H1 (cell line): ENCODE results near the gene IPO13. TPM values are rescaled to one million over a fixed set of nuclear protein-coding genes. Genes with fewer than 3 reads are reported as not detected.

Source experiments
- CBX5 ChIP-seq: fragments of 300-800, 300-1000 bp; sonication (generic); IDR thresholded peaks from 2 replicates; pipeline ENCODE4 v1.7.1; 2016; ENCODE audit warnings: antibody characterized with exemption, low read length, low read depth
- CTBP2 ChIP-seq: IDR thresholded peaks from 2 replicates; pipeline ENCODE4 v1.7.0; 2011; ENCODE audit warnings: borderline replicate concordance, mild to moderate bottlenecking, moderate library complexity, mixed read lengths, low read length; ENCODE audit not compliant: insufficient read depth, insufficient read length
- HDAC6 ChIP-seq: IDR thresholded peaks from one replicate; pipeline ENCODE4 v1.7.1; 2012; ENCODE audit warnings: low read depth, mild to moderate bottlenecking, inconsistent platforms, low read length, moderate library complexity
- MAFK ChIP-seq: IDR thresholded peaks from 2 replicates; pipeline ENCODE4 v1.6.1; 2012; ENCODE audit warnings: low read depth, mild to moderate bottlenecking, improper control_type of control experiment, low read length
- RAD21 ChIP-seq, 2 experiments: IDR thresholded peaks in 1 of 2; conservative IDR thresholded peaks in 1 of 2; 2 replicates each; pipeline ENCODE4 v1.6.1; 2011; ENCODE audit warnings: low read depth in 2 of 2, low read length in 2 of 2, improper control_type of control experiment in 1 of 2, inconsistent platforms in 1 of 2, mild to moderate bottlenecking in 1 of 2, moderate library complexity in 1 of 2
- TAF7 ChIP-seq: optimal IDR thresholded peaks from 2 replicates; pipeline ENCODE3; 2011; ENCODE audit warnings: low read depth, mild to moderate bottlenecking, inconsistent platforms, low read length, moderate library complexity, borderline replicate concordance
- polyA plus RNA-seq, 7 experiments: library from polyadenylated mRNA; depleted of rRNA in 3 of 7; stranded (reverse) in 5 of 7; unstranded in 2 of 7; fragments of >200 nt in 5 of 7; fragments of 200-250 nt in 2 of 7; gene quantifications; 1 replicate in 5 of 7; 2 replicates in 1 of 7; 4 replicates in 1 of 7; pipeline versions ENCODE4 v1.2.1 to v1.2.3, GENCODE V29; 2011 to 2013; ENCODE audit warnings: missing spikeins in 2 of 7, mixed read lengths in 2 of 7
- total RNA-seq: library from RNA; stranded (reverse); fragmentation: NEBNext Ultra II Directional; extraction: Animal tissue kit (Norgen Biotek cat#: 25700); gene quantifications from 2 replicates; pipeline ENCODE4 v1.2.1, GENCODE V29; 2021
- TF ChIP-seq, protein P1 (sequence below): fragments of 300-600 bp; sonication (generic); IDR thresholded peaks from 2 replicates; pipeline ENCODE4 v1.7.1; 2012; ENCODE audit warnings: low read length, moderate library complexity, mild to moderate bottlenecking, inconsistent platforms; ENCODE audit not compliant: insufficient replicate concordance

Gene IPO13
- total and polyA plus RNA-seq, 2 of the 8 experiments (the other 6 are each of a cell fraction or from before 2014, with no cell fraction given), result 23.0 to 27.0 TPM

DNA sequence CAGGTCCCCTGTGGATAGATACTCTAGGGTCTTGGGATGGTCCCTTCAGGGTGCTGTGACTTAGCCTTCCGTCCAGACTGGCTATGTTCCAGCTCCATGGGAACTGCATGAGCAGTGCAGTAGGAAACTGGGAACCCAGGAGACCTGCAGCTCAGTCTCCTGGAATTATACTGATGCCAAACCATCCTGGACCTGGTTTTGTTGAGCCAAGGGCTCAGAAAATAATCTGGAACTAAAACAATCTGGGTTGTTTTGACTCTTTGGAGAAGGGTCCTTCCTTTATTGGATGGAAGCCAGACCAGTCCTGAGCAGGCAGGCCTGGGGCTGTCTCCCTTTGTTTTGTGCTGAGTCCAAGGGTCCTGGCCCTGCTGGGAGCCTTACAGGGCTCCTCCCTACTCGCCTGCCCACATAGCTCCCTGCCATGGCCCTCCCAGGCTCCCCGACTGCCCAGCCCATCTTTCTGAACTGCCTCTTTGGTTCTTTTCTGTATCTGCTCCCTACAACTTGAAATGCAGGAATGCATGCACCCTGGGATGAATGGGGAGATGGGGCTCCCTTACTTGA is 1.2 kb downstream of the IPO13 start (continued):
- TF ChIP-seq, protein P1, sequence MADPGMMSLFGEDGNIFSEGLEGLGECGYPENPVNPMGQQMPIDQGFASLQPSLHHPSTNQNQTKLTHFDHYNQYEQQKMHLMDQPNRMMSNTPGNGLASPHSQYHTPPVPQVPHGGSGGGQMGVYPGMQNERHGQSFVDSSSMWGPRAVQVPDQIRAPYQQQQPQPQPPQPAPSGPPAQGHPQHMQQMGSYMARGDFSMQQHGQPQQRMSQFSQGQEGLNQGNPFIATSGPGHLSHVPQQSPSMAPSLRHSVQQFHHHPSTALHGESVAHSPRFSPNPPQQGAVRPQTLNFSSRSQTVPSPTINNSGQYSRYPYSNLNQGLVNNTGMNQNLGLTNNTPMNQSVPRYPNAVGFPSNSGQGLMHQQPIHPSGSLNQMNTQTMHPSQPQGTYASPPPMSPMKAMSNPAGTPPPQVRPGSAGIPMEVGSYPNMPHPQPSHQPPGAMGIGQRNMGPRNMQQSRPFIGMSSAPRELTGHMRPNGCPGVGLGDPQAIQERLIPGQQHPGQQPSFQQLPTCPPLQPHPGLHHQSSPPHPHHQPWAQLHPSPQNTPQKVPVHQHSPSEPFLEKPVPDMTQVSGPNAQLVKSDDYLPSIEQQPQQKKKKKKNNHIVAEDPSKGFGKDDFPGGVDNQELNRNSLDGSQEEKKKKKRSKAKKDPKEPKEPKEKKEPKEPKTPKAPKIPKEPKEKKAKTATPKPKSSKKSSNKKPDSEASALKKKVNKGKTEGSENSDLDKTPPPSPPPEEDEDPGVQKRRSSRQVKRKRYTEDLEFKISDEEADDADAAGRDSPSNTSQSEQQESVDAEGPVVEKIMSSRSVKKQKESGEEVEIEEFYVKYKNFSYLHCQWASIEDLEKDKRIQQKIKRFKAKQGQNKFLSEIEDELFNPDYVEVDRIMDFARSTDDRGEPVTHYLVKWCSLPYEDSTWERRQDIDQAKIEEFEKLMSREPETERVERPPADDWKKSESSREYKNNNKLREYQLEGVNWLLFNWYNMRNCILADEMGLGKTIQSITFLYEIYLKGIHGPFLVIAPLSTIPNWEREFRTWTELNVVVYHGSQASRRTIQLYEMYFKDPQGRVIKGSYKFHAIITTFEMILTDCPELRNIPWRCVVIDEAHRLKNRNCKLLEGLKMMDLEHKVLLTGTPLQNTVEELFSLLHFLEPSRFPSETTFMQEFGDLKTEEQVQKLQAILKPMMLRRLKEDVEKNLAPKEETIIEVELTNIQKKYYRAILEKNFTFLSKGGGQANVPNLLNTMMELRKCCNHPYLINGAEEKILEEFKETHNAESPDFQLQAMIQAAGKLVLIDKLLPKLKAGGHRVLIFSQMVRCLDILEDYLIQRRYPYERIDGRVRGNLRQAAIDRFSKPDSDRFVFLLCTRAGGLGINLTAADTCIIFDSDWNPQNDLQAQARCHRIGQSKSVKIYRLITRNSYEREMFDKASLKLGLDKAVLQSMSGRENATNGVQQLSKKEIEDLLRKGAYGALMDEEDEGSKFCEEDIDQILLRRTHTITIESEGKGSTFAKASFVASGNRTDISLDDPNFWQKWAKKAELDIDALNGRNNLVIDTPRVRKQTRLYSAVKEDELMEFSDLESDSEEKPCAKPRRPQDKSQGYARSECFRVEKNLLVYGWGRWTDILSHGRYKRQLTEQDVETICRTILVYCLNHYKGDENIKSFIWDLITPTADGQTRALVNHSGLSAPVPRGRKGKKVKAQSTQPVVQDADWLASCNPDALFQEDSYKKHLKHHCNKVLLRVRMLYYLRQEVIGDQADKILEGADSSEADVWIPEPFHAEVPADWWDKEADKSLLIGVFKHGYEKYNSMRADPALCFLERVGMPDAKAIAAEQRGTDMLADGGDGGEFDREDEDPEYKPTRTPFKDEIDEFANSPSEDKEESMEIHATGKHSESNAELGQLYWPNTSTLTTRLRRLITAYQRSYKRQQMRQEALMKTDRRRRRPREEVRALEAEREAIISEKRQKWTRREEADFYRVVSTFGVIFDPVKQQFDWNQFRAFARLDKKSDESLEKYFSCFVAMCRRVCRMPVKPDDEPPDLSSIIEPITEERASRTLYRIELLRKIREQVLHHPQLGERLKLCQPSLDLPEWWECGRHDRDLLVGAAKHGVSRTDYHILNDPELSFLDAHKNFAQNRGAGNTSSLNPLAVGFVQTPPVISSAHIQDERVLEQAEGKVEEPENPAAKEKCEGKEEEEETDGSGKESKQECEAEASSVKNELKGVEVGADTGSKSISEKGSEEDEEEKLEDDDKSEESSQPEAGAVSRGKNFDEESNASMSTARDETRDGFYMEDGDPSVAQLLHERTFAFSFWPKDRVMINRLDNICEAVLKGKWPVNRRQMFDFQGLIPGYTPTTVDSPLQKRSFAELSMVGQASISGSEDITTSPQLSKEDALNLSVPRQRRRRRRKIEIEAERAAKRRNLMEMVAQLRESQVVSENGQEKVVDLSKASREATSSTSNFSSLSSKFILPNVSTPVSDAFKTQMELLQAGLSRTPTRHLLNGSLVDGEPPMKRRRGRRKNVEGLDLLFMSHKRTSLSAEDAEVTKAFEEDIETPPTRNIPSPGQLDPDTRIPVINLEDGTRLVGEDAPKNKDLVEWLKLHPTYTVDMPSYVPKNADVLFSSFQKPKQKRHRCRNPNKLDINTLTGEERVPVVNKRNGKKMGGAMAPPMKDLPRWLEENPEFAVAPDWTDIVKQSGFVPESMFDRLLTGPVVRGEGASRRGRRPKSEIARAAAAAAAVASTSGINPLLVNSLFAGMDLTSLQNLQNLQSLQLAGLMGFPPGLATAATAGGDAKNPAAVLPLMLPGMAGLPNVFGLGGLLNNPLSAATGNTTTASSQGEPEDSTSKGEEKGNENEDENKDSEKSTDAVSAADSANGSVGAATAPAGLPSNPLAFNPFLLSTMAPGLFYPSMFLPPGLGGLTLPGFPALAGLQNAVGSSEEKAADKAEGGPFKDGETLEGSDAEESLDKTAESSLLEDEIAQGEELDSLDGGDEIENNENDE, result no peak
- no peak for TF ChIP-seq TAF7
- TF ChIP-seq HDAC6, result no peak
- no peak for TF ChIP-seq RAD21 (IDR thresholded peaks at IDR 0.05 in 1 of 2, conservative IDR thresholded peaks at IDR 0.05 in 1 of 2; ENCODE audit: low read depth in 2 of 2, low read length in 2 of 2)
- no peak for TF ChIP-seq CBX5
- no peak for TF ChIP-seq CTBP2
- TF ChIP-seq MAFK, result no peak
